GM21786 (cell line): ENCODE results near the gene RPA1.

ENCODE experiments used
- ATAC-seq: cut with Tn5 transposase; IDR thresholded peaks from one replicate; pipeline ENCODE4 v1.9.1; 2021; ENCODE audit not compliant: unreplicated experiment

The RPA1 gene

DNA sequence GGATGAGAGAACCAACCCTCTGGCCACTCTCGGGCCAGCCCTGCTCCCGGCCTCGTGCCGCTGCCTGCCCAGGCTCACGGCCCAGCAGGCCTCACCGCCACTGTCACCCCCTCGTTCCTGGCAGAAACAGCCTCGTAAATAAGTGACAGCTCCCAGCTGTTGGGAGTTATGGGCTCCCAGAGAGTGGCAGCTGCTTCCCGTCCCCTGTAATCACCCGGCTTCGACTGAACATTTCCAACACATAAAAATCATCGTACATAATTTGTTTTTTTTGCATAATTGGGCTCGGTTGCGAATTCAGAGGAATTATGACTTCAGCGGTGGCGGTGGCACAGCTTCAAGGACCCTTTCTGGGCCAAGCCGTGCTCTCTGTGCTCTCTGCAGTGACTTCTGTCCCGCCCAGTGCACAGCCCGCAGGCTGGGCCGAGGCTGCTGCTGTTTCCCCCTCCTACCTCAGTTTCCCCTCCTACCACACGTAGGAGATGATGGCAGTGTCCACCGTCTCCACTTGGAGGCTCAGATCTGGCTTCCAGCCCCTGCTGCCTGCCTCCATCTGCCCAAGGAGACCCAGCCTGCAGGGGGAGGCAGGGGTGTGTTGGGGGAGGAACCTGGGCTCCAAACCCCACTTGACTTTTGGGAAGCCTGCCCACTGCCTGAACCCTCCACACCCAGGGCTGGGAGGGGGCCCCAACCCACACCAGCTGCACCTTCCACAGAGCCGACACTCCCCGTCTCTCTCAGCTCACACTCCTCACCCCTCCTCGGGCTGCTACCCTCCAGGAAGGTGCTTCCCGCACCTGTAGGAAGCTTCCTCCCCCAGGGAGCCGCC lies 110.4 kb downstream of the RPA1 start:
- ATAC-seq = no peak

GRCh38 chr17:1940810-1941185 lies 111.0 kb downstream of the RPA1 start:
- ATAC-seq = no peak

GRCh38 chr17:1941272-1942065 lies 111.7 kb downstream of the RPA1 start:
- no peak for ATAC-seq

DNA sequence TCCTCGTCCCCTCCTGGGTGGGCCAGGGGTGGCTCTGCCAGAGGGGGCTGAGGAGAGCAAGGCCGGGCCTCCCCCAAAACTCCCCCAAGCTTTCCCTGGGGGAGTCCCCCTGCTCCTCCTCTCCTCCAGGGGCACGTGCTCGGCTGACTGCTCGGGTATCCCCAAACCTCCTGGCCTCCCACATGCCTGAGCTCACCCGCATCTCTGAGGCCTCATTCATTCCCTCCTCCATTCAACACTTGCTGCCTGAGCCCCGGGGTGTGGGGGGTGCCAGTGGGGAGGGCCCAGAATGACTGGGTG lies 112.2 kb downstream of the RPA1 start:
- no peak for ATAC-seq

DNA sequence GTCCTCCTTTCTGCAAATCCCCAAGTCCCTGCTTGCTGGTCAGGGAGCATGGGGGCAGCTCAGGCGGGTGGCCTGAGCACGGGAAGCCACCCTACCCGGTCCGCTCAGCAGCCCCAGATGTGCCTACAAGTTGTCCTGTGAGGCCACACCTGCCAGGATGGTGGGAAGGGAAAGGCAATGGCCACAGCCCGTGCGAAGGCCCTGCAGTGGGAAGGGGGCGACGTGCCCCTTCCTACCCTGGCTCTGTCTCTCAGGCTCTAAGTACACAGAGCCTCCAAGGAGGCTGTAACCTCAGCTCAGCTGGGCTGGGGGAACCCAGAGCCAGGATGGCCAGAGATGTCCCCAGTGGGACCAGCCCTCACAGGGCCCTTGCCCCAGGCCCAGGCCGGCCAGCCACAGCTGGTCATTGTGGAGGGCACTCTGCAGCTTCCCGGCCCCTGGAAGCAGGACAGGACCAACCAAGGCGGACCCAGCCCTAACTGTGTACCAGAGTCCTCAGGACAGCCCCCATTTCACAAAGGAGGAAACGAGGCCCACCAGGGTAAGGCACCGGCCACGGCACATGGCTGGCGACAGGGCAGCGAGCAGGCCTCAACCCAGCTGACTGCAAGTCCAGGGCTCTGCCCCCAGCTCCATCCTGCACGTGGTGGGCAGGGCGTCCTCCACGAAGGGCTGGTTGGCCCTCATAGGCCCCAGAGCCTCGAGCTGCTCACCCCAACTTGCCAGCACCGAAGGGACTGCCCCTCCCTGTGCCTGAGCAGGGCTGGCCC lies 113.0 kb downstream of the RPA1 start:
- ATAC-seq = no peak

- no peak for ATAC-seq
Observed at GRCh38 chr17:1943436-1943831, 113.6 kb downstream of the RPA1 start.

DNA sequence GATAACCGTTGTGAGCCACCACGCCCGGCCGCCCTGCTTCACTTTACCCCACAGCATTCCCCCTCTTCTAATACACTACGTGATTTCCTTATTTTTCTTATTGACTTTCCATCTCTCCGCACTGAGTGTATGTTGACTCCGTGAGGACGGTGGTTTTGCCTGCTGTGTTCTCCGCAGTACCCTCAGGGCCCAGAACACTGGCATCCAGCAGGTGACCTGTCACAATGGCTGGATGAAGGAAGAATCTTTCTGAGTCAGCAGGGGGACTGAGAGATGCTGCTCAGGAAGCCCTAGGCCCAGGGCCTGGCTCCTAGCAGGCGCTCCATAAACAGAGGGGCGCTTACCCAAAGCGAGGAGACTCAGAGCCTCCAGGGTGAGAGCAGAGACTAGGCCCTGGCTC lies 115.8 kb downstream of the RPA1 start:
- ATAC-seq = no peak

- ATAC-seq = no peak
Observed at GRCh38 chr17:1946021-1946932, 116.5 kb downstream of the RPA1 start.

GRCh38 chr17:1947229-1947742 lies 117.5 kb downstream of the RPA1 start:
- no peak for ATAC-seq

- ATAC-seq = no peak
Observed at GRCh38 chr17:1947743-1948516, 118.1 kb downstream of the RPA1 start.

GRCh38 chr17:1948517-1948825 lies 118.7 kb downstream of the RPA1 start:
- no peak for ATAC-seq
